HG03097 (cell line): ENCODE measurements around the gene NOTUM.
A peak's percentile ranks its signal among the peaks of the same experiment; 100 is the strongest.

ENCODE experiments used
- ATAC-seq: cut with Tn5 transposase; IDR thresholded peaks from one replicate; pipeline ENCODE4 v1.9.1; 2021; ENCODE audit not compliant: unreplicated experiment, low FRiP score

Gene NOTUM

DNA sequence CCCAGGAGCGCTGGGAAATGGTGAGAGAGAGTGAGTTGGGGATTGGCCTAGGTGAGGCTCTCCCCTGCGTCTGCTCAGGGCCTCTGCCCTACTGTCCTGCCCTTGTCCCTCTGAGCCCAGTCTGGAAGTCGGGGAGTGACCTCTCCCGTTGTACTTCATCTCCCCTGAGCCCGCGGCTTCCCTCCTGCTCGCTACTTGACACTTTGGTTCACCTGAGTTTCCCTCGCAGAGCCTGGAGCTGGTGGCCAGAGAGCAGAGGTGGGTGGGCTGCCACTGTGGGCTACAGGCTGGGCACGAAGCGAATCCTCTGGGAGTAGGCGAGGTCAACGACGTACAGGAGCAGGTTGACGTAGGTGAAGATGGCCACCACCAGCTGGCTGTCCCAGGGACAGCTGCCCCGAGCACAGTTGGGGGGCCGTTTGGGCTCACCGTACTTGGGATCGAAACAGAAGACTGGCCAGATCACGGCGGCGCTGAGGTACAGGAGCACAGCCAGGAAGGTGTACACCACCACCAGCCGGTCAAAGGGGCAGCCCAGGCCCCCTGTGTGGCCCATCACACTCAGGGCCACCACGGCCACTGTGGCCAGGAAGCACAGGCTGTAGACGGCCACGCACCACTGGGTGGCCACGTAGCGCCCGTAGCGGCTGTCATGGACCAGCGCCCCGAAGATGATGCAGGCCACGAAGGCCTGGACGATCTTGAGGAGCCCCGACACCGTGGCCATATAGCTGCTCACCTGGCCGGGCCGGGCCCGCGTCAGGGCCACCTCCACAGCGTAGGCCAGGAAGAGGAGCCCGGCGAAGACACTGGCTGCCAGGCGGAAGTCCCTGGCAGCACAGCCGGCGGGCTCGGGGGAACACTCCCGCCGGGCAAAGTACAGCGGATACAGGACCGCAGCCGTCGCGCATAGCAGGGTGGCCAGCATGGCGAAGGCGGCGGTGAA is 20.2 kb downstream of the NOTUM start:
- no peak for ATAC-seq

DNA sequence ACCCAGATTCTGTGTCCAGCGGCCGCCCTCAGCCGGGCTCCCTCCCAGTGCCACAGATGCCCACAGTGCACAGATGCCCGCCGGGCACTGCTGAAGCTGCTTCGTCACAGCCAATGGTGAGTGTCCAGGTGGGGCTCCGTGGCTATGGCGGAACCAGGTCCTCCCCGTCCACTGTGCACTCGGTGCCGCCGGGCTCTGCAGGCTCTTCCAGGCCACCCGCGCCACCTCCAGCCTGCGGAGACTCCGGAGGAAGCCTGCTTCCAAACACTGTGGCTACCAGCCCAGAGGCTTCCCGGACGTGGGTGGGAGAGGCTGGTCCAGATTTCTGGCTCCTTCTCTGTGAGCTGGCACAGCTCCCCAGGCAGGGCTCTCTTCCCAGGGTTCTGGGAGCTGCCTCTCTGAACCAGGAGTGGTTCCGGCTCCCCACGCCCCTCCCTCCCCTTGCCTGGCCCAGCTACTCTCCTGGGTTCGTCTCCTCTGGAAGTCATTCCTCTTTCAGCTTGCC is 21.1 kb downstream of the NOTUM start:
- no peak for ATAC-seq

DNA sequence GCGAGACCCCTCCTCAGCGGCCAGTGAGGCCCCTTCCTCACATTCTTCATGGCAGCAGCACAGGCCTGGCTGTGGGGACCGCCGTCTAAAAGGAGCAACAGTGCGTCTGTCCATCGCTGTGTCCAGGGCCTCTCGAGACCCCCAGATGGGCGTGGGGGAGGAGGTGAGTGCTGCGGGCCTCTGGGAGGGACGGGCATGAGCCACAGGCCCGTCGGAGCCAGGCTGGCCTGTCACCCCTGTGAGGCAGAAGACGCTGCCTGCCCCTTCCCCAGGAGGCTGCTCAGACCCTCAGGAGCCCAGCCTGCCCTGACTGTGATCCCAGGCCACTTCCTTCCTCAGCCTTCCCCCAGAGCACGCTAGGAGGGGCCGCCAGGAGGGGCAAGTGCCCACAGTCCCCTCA is 21.8 kb downstream of the NOTUM start:
- no peak for ATAC-seq

DNA sequence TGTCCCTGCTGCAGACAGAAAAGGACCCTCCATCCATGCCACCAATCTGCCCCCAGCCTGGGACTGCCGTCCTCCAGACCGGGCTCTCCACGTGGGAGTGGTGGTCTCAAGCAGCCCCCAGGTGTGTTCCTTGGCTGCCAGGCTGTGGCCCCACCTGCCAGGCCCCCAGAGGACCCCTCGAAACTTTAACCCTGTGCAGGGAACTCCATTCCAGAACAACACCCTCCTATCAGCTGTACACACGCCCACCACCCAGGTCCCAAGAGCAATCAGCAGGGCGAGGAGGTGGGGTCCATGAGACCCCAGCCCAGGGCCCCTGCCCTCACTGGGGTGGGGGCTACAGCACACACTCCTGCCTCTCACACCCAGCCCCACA is 25.3 kb downstream of the NOTUM start:
- ATAC-seq, result no peak

DNA sequence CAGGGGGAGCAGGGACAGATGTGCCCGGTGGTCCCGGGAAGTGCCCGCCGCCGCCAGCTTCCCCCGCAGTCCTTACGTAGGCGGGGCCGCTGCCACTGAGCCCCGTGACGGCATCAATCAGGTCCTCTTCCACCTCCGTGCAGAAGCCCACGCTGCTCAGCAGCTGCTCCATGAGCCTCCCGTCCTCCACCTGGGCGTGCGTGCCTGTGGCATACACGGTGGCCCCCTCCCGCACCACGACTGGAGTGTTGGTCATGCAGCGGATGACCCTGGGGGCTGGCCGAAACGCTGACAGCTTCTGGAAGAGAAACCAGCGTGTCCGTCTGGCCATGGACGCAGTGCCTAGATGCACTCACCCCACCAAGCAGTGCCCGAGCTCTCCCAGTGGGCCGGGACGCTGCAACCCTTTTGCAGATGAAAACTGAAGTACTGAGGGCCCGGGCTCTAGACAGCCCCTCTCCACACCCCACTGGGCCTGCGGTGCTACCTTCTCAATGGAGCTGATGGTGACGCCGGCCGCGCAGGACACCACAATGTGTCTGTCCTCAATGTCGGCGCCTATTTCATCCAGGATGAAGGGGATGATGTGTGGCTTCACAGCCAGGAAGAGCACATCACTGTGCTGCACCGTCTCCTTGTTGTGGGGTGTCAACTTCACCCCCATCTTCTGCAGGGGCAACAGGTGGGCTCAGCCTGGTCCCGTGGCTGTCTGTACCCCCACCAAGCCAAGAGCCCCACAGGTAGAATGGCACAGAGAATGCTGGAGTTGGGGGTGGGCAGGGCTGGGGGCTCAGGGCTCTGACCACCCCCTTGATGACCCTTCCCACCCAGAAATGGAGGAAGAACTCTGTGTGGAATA is 25.9 kb downstream of the NOTUM start:
- no peak for ATAC-seq

DNA sequence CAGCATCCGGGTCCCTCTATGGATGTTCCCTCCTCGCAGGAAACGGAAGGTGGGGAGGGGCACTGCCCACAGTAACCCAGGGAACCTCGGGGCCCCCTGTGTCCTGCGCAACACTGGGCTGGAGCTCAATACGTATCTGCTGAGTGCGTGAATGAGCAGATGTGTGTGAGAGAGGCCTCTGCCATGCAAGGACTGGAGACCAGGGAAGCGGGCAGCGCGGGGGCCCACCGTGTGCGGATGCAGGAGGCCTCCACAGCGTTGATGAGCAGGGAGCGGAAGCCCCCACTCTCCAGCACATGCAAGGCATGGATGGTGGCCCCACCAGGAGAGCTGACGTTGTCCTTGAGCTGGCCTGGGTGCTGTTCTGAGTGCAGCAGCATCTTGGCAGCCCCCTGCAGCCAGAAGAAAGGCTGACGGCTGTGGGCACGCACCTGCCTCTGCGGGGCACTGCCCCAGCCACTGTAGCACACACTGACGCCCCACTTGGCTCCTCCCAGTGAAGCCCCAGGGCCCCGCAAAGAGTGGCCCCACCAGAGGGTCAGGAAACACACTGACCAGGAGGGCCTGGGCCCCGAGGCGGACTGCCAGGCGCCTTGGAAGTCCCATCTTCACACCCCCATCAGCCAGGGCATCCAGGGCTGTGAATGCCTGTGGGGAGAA is 26.8 kb downstream of the NOTUM start:
- no peak for ATAC-seq

DNA sequence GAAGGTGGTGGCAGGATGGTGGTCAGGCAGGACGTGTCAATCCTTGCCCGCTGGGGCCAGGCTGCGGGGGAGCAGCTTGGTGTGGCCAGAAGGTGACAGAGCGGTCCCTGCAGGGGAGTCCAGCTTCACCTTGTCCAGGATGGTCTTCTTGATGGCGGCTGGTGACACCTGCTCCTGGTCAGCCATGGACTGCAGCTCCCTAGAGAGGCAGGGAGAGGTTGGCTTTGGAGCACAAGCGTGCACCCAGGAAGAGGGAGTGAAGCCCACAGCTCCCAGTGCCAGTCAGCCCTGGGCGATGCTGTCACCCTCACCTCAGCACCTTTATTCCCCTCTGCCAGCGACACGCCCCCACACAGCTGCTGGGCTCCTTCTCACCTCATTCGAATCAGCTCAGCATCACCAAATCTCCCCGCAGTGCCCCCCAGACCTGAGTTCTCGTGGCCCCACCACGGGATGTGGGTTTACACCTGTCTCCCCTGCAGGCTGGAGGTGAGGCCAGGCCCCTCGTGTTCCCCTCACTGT is 27.7 kb downstream of the NOTUM start:
- no peak for ATAC-seq

DNA sequence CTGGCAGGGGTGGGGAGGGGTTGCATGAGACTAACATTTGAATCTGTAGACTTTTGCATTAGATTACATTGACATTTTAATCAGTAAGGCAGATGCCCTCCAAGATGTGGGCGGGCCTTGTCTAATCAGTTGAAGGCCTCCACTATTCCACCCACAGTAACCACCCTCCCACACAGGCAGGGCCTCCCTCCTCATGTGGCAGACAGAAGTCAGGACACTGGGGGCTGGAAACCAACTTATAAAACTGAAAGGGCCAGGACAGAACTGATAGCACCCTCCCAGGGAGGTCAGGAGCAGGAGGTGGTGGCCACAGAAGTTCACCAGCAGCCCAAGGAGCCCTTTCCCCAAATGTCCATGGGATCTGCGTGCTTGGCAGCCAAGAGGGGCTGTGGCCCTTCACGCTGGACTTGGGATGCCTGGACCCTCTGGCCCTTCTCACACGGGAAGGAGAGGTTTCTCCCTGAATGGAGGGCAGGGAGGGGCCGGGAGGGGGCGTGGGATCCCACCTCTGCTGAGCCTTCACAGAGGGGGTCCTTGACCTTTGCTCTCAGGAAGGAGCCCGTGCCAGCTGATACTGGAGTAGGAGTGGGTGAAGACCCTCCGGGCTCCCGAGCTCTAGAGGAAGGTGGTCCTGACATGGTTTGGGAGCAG is 28.5 kb downstream of the NOTUM start:
- no peak for ATAC-seq

DNA sequence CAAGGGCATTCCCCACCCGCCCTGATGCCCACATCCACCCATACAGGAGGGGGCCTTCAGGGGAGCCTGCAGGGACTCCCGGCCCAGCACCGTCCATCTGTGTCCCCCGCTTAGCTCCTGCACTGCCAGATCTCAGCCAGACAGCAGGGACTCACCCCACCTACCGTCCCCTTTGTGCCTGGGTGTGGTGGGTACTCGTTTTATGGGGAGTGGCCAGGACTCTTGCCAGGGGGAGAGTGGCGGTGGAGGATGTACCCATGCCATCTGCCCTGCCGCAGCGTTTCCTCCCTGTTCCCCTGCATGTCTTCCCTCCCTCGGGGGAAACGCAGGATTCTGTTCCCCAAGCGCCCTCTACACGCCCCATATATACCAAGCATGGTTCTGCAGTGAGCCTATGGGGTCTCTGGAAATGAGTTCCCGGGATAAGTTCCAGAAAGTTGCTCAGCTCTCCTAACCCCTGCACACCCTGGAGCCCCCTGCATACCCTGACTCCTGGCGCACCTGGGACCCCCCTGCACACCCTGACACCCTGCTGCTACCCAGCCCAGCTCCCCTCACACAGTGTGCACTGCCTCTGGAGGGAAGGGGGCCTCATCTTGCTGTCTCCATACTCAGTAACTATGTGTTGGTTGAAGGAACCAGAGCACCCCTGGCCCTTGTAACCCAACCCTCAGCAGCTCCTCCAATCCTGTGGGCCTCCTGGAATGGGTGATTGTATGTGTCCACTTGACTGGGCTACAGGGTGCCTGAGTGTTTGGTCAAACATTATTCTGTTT is 29.2 kb downstream of the NOTUM start:
- ATAC-seq, result no peak

DNA sequence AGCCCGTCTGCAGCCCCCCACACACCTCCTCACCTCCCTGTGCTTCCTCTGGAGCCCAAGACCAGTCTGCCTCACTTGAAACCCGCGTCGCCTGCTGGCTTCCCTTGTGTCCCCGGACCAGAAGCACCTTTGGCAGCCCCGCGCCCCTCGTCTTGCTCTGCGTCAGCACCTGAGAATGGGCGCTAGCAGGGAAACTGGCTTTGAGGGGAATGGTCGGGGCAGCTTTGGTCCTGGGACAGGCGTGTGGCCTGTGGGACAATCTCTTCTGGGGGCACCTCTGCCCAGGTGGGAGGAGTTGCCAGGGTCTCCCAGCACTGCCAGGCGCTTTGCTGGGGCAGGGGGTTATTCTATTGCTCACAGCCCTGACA is 29.8 kb downstream of the NOTUM start:
- no peak for ATAC-seq

DNA sequence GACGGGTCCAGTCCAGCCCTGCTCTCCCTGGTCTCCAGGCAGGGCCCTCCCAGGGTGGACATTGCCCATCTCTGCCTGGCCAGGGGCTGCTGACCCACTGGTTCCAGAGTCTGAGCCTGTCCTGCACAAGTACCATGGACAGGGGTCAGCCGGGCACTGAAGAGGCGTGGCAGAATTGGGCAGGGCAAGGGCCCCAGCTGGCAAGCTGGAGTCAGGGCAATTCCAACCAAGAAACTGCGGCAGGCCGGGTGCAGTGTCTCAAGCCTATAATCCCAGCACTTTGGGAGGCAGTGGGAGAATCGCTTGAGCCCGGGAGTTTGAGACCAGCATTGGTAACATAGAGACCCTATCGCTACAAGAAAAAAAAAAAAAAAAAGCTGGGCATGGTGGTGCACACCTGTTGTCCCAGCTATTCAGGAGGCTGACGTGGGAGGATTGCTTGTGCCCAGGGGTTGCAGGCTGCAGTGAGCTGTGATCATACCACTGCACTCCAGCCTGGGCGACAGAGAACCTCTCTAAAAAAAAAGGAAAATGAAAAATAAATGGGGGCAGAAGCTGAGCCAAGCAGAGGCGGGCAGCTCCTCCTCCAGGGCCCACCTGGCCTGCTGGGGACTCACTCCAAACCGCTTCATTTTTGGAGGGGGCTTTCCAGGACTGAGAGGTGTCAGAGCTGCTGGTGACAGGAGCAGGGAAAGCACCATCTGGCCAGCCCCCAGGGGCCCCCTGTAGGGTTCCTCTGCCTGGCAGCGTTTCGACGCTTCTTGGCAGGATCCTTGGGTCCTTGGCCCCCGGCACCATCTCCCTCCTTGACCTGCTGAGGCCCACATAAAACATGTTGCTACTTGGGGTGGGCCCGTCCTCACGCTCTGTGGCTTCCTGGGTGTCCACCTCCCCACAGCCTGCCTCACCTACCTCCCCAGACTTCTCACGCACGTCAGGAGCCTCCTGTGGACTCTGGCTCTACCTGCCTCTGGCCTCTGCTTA is 30.6 kb downstream of the NOTUM start:
- no peak for ATAC-seq

DNA sequence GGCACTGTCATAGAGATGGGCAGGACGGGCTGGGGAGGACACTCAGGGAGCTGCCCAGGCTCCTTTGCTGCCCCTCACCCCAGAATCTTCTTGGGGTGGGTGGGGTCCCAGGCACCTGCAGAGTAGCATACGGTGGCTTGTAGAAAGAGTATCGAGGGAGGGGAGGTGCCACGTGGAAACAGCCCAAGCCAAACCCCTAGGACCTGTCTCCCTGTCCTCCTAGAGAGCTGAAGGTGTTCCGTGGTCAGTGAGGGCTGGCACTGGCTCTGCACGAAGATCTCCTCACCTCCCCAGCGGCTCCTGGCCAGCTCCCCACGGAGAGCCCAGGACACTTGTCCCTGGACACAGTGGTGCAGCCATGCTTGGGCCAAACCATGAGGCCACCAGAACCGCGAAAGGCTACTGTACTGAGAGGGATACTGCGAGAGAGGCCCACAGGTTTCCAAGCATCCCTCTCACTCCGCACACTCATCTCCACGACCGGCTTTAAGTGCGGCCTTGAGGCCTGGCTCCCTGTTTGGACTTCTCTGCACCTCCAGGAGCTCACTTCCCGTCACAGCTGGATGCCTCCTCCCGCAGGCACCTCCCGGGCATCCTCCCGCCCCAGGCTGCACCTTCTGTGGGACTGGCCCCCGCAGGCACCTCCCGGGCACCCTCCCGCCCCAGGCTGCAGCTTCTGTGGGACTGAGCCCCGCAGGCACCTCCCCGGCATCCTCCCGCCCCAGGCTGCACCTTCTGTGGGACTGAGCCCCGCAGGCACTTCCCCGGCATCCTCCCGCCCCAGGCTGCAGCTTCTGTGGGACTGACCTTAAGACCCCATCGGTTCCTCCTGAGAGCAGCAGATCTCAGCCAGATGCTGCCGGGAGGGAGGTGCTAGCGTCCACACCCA is 31.5 kb downstream of the NOTUM start:
- ATAC-seq, result no peak

DNA sequence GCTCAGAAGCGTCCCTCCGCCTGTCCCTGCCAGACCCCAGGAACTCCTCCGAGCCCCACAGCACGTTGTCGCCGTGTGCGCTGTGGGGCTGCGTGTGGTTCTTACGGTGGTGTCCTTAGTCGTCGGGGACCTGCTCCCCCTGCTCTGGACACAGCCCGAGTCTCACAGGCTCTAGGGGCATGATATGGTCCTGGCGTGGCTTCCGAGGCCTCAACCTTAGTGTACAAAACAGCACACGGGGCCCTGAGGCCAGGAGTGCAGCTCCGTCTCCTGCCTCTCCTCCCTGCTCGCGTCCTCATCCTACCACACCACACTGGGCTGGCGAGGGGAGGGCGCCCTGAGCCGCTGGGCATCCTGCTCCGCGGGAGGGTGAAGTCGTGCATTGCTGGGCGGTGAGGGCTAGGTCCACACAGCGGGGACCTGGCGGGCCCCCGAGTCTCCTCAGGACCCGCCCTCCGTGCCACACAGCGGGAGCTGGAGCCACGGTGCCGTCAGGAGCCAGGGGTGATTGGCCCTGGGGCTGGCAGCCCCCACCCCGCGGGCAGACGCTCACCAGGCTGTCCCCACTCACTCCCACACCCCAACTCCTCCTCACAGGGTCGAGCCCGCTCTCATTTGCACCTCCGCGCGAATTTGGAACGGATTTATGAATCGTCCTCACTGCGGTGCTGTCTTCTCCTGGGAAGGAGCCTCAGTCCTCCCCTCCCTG is 32.3 kb downstream of the NOTUM start:
- ATAC-seq, result no peak

DNA sequence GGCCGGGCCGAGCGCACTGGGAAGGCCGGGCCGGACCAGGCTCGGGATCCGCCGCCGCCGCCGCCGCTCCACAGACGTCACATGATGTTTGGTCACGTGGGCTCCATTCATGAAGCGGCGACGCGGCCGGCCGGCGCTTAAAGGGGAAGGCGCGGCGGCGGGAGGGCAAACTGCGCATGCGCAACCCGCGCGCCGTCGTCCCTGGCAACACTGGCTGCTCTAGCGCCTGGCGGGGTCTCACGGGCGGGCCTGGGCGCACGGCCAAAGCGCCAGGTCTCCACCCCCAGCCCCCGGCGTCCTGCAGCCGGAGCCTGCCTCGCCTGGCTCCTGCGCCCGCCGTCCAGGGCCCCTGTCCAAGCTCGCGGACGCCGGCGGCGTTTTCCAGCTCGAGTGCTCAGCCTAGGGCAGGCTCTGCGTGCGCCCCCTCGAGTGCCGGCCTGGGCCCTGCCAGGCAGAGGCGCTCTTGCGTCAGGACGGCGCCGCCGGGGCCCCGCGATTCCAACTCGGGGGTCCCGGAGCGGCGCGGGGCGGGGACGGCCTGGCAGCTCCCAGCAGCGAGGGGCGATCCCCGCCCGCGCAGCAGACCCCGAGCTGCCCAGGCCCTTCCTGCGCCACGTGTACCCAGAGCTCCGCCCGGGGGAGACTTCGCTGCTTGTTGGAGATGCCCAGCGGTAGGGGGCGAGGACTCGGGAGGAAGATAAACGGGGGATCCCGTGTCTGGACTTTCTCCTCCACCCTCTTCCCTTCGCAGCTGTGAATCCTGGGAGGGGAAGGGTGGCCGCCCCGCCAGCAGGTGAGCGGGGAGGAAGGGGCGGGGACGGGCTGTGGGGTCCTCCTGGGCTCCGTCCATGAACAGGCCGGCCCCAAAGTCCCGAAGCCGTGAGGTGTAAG is 33.1 kb downstream of the NOTUM start, which contains the start of gene MAFG:
Gene MAFG, minus strand, starts transcription at position 83 of the 891 bp plus-strand sequence. CDS start 4,550 bp downstream, outside the sequence.
- peak; percentile 53 for ATAC-seq

DNA sequence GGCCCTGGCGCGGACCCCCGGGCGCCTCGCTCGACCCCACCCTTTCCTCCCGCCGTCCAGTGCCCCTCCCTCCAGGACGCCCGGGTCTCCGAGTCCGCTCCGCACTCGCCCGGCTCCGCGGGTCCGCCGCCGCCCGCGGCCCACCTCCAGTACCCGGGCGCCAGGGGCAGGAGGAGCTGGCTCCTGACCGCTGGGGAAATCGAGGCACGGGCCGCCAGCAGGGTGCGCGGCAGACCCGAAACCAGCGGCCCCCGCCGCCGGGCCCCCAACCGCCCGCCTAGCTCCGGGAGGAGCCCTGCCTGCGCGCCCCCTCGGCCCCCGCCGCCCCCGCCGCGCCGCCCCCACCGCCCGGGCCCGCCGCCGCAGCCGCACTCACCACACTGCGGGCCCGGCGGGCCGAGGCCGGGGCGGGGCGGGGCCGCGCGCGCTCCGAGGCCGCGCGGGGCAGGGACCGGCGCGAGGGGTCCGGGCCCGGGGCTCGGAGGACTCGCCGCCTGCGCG is 33.8 kb downstream of the NOTUM start:
- ATAC-seq, result peak; percentile 7
